Kidney epithelial cell (primary cell): Measurements from ENCODE around the gene ZNF524. TPM values are rescaled to one million over a fixed set of nuclear protein-coding genes. Genes with fewer than 3 reads are reported as not detected.

ENCODE experiments used
- DNase-seq: peaks from one replicate; pipeline ENCODE4 v3.0.0-alpha.2; 2010; ENCODE audit warnings: low read depth
- H3K27me3 ChIP-seq: 2 replicates; pipeline ENCODE4 v1.6.0; 2011; ENCODE audit warnings: low read length; ENCODE audit not compliant: control insufficient read depth, insufficient read depth
- H3K36me3 ChIP-seq: 2 replicates; pipeline ENCODE4 v1.5.1; 2011; ENCODE audit warnings: low read length; ENCODE audit not compliant: control insufficient read depth, insufficient read depth
- H3K4me3 ChIP-seq: 2 replicates; pipeline ENCODE4 v1.5.1; 2011; ENCODE audit warnings: low read depth, mild to moderate bottlenecking, control low read depth, low read length
- CTCF ChIP-seq: IDR thresholded peaks from 2 replicates; pipeline ENCODE4 v1.5.1; 2011; ENCODE audit warnings: mild to moderate bottlenecking, moderate library complexity, low read length, control low read depth, inconsistent platforms; ENCODE audit not compliant: insufficient read depth, poor library complexity, severe bottlenecking
- total RNA-seq: library from RNA; depleted of rRNA; stranded (reverse); fragments of >200 nt; gene quantifications from 2 replicates; pipeline ENCODE4 v1.2.3, GENCODE V29; 2015

The ZNF524 gene
- total RNA-seq, 1 donor from 2014 or later = 32.7 TPM

DNA sequence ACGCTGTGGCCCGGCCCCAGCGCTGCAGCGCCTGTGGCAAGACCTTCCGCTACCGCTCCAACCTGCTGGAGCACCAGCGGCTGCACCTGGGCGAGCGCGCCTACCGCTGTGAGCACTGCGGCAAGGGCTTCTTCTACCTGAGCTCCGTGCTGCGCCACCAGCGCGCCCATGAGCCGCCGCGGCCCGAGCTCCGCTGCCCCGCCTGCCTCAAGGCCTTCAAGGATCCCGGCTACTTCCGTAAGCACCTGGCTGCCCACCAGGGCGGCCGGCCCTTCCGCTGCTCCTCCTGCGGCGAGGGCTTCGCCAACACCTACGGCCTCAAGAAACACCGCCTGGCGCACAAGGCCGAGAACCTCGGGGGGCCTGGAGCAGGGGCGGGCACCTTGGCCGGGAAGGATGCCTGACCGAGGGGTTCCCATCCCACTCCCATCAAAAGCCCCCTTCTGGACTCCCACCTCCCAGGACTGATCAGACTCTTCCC is 16.3 kb downstream of the ZNF524 start:
- Histone ChIP-seq H3K36me3 (peaks cover 3% of the 10 kb centered on the region), H3K27me3 (no peaks in the 10 kb centered on the region), H3K4me3 (no peak overlapping the region)
- TF ChIP-seq CTCF = no peak
- DNase-seq = no peak

- TF ChIP-seq CTCF = no peak
- Histone ChIP-seq H3K36me3 (peaks cover 3% of the 10 kb centered on the region), H3K27me3 (no peaks in the 10 kb centered on the region), H3K4me3 (no peak overlapping the region)
- no peak for DNase-seq
These were observed 17.3 kb downstream of the ZNF524 start for GRCh38 chr19:55617426-55617825.

GRCh38 chr19:55618426-55618825 is 18.3 kb downstream of the ZNF524 start:
- no peak overlapping the region for H3K4me3 ChIP-seq
- DNase-seq = no peak
- H3K36me3 ChIP-seq = peaks cover 3% of the 10 kb centered on the region
- TF ChIP-seq CTCF = no peak
- H3K27me3 ChIP-seq = no peaks in the 10 kb centered on the region

DNA sequence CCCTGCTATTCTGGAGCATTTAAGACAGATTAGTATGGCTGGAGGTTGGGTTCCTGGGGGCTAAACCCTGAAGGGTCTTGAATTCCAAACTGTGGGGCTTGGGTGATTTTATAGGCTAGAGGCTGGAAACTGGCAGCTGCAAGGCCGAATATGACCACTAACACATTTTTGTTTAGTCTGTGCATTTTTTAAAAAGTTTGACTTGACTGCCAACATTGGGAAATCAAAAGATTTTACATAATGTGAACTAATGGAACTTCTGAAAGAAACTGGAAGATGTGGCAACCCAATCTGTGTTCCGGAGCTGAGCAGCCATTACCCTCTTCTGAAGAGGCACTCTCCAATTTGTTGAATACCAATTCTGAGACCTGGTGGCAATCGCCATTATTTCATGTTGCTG is 19.2 kb downstream of the ZNF524 start:
- no peak for DNase-seq
- H3K27me3 ChIP-seq = no peaks in the 10 kb centered on the region
- TF ChIP-seq CTCF = no peak
- no peak overlapping the region for H3K4me3 ChIP-seq
- peaks cover 3% of the 10 kb centered on the region for H3K36me3 ChIP-seq

DNA sequence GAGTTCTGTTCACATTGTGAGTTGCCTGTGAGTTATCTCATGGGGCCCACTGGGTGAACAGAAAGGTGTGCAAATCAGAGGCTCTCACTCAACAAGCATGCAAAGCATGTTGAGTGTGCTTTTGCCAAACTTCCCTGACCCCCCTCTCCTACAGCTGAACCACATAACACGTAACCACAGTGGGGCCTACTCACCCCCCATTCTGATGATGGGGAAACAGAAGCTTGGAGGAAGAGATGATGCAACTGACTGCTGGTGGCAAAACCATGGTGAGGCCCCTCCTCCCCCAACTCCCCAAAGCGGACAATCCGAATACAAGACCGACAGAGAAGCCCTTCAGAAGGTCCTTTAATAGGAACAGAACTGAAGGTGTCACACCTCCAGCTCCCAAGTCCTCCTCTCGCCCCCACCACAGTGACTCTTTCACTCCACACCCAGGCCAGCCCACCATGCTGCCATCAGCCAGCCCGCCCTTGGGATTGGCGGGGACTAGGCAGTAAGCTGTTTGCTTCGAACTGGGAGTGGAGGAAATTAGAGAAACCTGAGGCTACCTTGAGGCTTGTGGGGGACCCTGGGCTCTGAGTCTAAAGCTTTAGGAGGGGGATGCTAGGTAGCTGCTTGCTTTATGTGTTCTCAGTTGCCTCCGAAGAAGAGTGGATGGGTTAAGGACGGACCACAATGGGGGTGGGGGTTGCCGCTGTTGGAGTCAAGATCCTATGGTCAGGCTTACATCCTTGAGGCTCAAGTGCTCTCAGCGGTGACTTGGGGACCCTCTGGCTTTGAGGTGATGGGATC is 20.5 kb downstream of the ZNF524 start:
- Histone ChIP-seq H3K36me3 (peaks cover 3% of the 10 kb centered on the region), H3K4me3 (no peak overlapping the region), H3K27me3 (no peaks in the 10 kb centered on the region)
- TF ChIP-seq CTCF = no peak
- DNase-seq = no peak

DNA sequence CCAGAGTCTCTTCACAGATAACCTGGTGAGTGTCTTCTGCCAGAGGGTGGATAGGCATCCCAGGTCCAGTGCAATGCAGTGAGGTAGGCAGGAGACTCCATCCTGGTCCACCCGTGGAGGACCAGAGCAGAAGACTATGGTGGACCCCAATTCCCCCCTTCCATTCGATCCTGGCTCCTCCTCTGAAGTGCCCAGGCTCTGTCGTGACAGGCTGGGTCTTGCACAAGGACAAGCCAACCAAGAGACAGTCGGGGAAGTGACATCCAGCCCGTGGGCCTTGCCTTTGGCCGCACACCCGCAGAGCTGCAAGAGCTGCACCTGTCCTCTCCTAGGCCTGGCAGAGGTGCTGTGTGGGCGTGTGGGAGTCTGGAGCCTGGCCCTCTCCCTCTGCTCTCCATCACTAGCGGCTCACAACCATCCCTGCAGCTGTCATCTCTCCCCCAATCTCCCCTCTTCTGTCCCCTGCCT is 21.2 kb downstream of the ZNF524 start:
- DNase-seq = no peak
- H3K36me3 ChIP-seq = peaks cover 3% of the 10 kb centered on the region
- no peak for TF ChIP-seq CTCF
- no peak overlapping the region for H3K4me3 ChIP-seq
- H3K27me3 ChIP-seq = no peaks in the 10 kb centered on the region
